COLO829 (cell line): ENCODE measurements around the gene NCR3LG1.

Experiments
- DNase-seq: peaks from one replicate; pipeline ENCODE4 v3.0.0; 2012; ENCODE audit warnings: low spot score

Gene NCR3LG1, protein sequence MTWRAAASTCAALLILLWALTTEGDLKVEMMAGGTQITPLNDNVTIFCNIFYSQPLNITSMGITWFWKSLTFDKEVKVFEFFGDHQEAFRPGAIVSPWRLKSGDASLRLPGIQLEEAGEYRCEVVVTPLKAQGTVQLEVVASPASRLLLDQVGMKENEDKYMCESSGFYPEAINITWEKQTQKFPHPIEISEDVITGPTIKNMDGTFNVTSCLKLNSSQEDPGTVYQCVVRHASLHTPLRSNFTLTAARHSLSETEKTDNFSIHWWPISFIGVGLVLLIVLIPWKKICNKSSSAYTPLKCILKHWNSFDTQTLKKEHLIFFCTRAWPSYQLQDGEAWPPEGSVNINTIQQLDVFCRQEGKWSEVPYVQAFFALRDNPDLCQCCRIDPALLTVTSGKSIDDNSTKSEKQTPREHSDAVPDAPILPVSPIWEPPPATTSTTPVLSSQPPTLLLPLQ

DNA sequence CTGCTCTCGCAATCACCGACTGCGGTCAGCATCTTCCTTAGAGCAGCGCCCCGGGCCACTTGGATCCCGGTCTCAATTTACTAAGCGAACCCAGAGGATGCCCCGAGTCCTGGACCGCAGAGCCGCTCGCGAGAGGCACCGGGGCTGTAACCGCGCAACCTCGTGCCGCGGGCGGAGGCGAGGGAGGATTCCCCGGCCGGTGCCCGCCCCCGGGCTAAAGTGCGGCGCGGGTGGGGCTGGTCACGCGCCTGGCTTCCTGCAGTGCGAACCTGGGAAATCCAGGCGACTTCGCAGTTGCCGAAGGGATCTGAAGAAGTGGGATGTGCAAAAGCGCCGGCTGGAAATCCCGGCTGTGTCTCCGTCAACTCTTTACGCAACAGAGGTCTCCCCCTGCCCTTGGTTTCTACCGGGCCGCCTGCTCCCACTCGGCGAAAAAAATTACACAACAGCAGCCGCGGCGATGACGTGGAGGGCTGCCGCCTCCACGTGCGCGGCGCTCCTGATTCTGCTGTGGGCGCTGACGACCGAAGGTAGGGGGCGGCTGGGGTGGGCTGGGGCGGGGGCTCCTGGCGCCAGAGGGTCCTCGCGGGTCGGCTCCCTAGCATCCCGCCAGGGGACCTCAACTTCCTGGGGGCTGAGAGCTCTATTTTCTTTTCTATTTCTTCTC lies at the start of gene NCR3LG1:
Gene NCR3LG1, plus strand, starts transcription at position 291 of the 667 bp plus-strand sequence. Its CDS starts 170 bp downstream, at position 461.
- peak; percentile 3 for DNase-seq

DNA sequence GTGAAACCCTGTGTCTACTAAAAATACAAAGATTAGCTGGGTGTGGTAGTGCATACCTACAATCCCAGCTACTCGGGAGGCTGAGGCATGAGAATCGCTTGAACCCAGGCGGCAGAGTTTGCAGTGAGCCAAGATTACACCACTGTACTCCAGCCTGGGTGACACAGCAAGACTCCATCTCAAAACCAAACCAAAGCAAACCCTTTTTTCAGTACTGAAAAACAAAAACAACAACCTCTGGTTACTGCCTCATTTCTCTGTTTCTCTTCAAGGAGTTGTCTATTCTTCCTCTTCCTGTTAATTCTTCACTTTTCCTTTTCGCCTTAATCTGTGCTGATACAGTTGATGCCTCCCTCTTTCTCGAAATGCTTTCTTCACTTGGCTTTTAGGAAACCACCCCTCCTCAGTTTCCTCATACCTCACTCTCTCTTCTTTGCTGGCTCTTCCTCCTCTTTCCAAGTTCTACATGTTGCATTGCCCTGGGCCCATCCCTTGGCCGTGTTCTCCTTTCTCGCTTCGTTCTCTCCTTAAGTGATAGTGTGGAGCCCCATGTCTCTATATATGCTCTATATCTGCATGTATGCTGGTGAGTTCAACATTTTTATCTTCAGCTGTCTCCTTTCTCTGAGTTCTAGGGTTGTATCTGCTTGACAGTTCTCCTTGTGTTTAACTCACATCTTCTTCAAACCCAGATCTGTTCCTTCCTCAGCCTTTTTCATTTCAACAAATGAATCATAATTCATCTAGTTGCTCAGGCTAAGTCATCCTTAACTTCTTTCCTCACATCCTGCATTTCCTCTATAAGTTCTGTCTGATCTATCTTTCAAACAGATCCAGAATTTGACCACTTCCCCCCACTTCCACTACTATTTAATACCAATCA lies 38.0 kb upstream of the NCR3LG1 start:
- DNase-seq: no peak

DNA sequence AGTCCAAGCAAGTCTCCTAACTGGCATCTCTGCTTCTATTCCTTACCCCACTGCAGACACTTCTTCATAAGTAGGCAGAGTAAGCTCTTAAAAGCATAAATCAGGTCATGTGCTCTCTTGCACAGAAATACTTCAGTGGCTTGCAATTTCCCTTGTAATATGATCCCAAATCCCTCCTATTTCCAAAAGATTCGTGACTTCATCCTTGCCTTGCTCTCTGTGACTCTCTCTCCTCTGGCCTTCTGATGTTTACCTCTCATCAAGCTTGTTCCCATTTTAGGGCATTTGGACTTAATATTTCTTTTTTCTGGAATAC lies 37.4 kb upstream of the NCR3LG1 start:
- no peak for DNase-seq

DNA sequence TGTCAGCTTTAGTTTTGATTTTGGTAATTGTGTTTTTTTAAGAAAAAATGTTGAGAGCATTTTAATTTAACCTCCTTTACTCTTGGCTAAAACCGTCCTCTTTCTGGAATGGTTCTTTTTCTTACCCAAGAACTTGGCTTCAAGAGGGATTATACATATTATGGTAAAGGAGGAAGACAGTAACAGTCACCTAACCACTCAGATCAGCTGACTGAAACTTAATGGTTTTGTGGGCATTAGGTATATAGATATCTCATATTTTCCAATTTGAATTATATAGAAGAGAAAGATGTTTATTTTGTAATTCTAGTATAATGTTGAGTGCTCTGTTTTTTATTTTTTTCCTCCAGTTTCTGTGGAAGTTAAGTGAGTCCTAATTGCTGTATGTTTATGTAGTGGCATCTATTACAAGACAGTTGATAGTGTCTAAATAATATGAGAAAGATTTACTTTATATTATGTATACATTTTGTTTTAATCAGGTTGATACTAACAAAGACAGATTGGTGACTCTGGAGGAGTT lies 36.6 kb upstream of the NCR3LG1 start:
- no peak for DNase-seq

- no peak for DNase-seq
Measured at GRCh38 chr11:17328871-17329494, 22.6 kb upstream of the NCR3LG1 start.

DNA sequence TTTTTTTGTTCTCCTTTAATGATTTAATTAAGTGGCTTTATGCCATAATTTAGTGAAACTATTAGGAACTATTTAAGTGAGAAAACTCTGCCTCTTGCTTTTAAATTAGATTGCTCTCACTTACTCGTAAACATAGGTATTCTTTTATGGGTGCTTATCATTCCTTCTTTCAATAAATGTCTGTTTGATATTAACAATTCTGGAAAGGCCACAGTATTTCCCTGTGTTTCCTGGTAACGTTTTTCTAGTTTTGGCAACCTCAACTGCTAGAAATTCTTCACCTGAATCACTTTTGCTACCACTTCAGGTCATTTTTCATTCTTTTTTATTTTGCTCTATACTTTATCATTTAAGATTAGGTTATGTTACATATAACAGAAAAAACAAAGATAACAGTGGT lies 19.9 kb upstream of the NCR3LG1 start:
- DNase-seq: no peak

GRCh38 chr11:17333799-17334586 lies 17.6 kb upstream of the NCR3LG1 start:
- no peak for DNase-seq

GRCh38 chr11:17343257-17343656 lies 8.3 kb upstream of the NCR3LG1 start:
- DNase-seq: no peak

DNA sequence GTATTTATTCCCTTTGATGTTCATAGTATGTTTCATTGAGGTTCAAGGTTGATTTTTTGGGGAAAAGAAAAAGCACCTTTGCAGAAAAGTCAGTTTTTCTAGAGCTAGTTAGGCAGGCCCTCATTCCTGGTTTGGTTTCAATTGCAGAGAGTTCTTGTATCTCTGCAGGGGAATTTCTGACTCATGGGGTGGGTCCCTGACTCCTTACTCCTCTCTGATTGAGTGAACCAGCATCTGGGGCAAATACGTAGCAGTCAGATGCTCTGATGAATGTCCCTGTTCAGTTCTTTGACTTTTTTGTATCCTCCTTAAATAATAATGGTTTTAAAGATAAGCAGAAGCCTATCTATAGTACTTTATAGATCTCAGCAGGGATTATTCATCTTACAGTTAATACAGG lies 7.7 kb upstream of the NCR3LG1 start:
- DNase-seq: no peak

DNA sequence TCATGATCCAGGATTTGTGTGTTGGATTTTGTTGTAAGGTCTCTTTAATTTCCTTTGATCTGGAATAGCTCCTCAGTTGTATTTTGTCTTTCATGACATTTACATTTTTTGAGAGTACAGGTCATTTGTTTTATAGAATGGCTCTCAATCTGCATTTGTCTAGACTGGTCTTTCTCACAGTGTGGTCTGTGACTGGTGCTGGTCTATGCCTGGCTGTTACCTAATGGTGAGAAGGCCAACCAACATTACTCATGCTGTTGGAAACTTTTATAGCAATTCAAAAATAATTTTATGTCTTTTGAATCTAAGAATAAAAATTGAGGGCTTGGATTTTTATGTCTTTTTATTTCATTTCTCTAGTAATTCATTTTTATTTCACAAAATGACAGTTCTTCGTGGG lies 3.9 kb upstream of the NCR3LG1 start:
- no peak for DNase-seq

GRCh38 chr11:17350455-17351171 lies 987 bp upstream of the NCR3LG1 start:
- no peak for DNase-seq

DNA sequence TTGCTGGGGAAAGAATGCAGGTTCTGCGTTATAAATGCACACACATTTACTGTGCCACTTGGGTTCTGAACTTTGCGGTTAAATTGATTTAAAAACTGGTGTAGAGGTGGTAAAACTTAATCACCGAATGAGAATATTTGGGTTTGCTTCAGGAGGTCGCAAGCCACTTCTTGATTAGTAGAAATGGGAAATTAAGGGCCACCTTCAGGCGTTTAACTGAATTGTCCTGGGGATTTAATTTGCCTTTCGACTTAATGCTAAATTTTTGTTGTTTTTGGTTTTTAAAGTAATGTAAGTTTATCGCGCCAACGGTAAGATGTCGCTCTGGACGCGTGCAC lies 459 bp upstream of the NCR3LG1 start:
- DNase-seq: no peak

GRCh38 chr11:17352950-17353820 lies 1.6 kb downstream of the NCR3LG1 start:
- peak; percentile 60 for DNase-seq

- DNase-seq: peak; percentile 7
Measured at GRCh38 chr11:17353821-17354600, 2.4 kb downstream of the NCR3LG1 start.

DNA sequence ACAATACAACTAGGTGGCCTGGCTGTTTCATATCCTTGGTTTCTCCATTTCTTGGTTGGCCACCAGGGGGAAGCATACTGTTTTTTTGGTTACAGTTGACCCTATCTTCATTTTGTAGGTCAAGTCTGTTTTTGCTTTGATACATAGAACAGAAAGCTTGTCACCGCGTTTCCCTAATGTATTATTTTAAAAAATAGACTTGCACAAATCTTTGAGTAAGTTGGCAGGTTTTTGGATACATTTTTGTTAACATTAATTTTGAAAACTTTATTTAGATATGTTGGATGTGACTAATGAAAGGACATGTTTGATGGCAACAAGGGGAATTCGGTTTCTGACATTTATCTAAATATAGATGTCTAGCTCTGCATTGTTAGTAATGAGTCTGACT lies 3.0 kb downstream of the NCR3LG1 start:
- peak; percentile 81 for DNase-seq

- DNase-seq: no peak
Measured at GRCh38 chr11:17366495-17366894, 14.9 kb downstream of the NCR3LG1 start.

DNA sequence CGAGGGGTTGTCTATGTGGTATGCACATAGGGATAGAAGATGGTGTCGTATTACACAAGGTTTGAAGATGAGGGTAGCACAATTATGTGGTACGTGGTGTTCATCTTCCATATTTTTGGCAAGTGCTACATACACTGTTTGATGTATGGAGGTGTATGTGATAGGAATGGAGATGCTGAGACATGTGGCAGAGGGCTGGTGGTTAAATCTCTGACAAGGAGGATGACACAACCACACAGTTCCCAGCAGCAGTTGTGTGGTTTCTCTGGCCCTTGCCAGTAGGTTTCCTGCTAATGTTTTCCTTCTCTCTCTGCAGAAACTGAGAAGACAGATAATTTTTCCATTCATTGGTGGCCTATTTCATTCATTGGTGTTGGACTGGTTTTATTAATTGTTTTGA lies 17.0 kb downstream of the NCR3LG1 start:
- no peak for DNase-seq

DNA sequence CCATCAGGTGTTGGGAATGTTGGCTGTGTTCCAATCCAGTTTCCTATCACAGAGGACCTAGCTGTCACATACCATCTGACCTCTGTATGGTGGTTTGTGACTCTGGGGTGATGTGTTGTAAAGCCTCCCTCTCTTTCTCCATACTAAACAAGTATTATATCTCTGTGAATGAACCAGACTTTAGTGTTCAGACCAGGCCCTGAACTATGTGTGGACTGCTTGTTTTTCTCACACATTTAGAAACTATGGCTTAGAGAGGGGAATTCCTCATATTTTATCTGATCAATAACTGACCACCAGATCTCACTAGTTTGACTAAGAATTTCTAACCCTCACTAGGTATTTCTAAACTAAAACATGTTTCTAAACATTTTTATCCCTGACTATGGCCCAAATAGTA lies 17.5 kb downstream of the NCR3LG1 start:
- no peak for DNase-seq
